Measurements from ENCODE around the gene SEMA6D.
A peak's percentile ranks its signal among the peaks of the same experiment; 100 is the strongest.

Gene SEMA6D

GRCh38 chr15:47727137-47727536 lies 9.8 kb downstream of the SEMA6D start:
- DNase-seq: no peak
- Histone ChIP-seq H2BK5ac (ENCODE audit: low read depth, low read length, poor library complexity, severe bottlenecking) (no peak overlapping the region), H2BK12ac (ENCODE audit: low read length in 2 of 2) (no peak overlapping the region), H3K27me3 (ENCODE audit: control insufficient read depth in 1 of 2, insufficient read depth in 1 of 2, low read length in 2 of 2) (no peaks in the 10 kb centered on the region), H3K4me2 (ENCODE audit: low read length, poor library complexity, severe bottlenecking) (no peak overlapping the region), H3K36me3 (ENCODE audit: control insufficient read depth in 1 of 2, insufficient read depth in 2 of 2, low read depth in 1 of 2, low read length in 2 of 2) (no peaks in the 10 kb centered on the region), H4K91ac (ENCODE audit: low read length) (no peak overlapping the region), H3K27ac (ENCODE audit: low read length, poor library complexity, severe bottlenecking) (no peak overlapping the region), H3K9me3 (ENCODE audit: control insufficient read depth, low read length) (no peaks in the 10 kb centered on the region), H4K8ac (ENCODE audit: low read length) (no peak overlapping the region), H3K4me3 (ENCODE audit: insufficient read depth in 1 of 2, low read depth in 1 of 2, low read length in 2 of 2) (no peak overlapping the region), H2AK5ac (ENCODE audit: low read length, severe bottlenecking) (no peak overlapping the region), H3K18ac (ENCODE audit: low read depth in 1 of 2, low read length in 2 of 2) (peak overlapping the region in 1 of 2 experiments; percentile 33), H3K23ac (ENCODE audit: low read length in 2 of 2) (no peak overlapping the region), H3K9ac (ENCODE audit: low read length) (no peak overlapping the region), H2BK15ac (ENCODE audit: low read depth, poor library complexity, severe bottlenecking) (no peak overlapping the region), H3K14ac (ENCODE audit: low read length in 2 of 2) (no peak overlapping the region), H3K4ac (ENCODE audit: low read depth in 1 of 2, low read length in 2 of 2) (no peak overlapping the region), H3K4me1 (ENCODE audit: control insufficient read depth, insufficient read depth, low read depth, low read length) (no peaks in the 10 kb centered on the region), H2AFZ (ENCODE audit: low read depth, low read length) (no peak overlapping the region), H2BK120ac (ENCODE audit: low read depth, low read length) (no peak overlapping the region), H3K79me1 (replicated peaks; ENCODE audit: low read length, poor library complexity, severe bottlenecking) (no peaks in the 10 kb centered on the region)
- WGBS: 98% methylated on average over 4 of the region's 4 CpGs

GRCh38 chr15:47727676-47728075 lies 10.4 kb downstream of the SEMA6D start:
- Histone ChIP-seq H2AK5ac (ENCODE audit: low read length, severe bottlenecking) (no peak overlapping the region), H3K9me3 (ENCODE audit: control insufficient read depth, low read length) (no peaks in the 10 kb centered on the region), H2AFZ (ENCODE audit: low read depth, low read length) (no peak overlapping the region), H3K23ac (ENCODE audit: low read length in 2 of 2) (no peak overlapping the region), H3K14ac (ENCODE audit: low read length in 2 of 2) (no peak overlapping the region), H2BK120ac (ENCODE audit: low read depth, low read length) (no peak overlapping the region), H3K4me2 (ENCODE audit: low read length, poor library complexity, severe bottlenecking) (no peak overlapping the region), H3K27me3 (ENCODE audit: control insufficient read depth in 1 of 2, insufficient read depth in 1 of 2, low read length in 2 of 2) (no peaks in the 10 kb centered on the region), H3K18ac (ENCODE audit: low read depth in 1 of 2, low read length in 2 of 2) (no peak overlapping the region), H3K4me3 (ENCODE audit: insufficient read depth in 1 of 2, low read depth in 1 of 2, low read length in 2 of 2) (no peak overlapping the region), H4K8ac (ENCODE audit: low read length) (no peak overlapping the region), H3K4ac (ENCODE audit: low read depth in 1 of 2, low read length in 2 of 2) (no peak overlapping the region), H3K36me3 (ENCODE audit: control insufficient read depth in 1 of 2, insufficient read depth in 2 of 2, low read depth in 1 of 2, low read length in 2 of 2) (no peaks in the 10 kb centered on the region), H3K9ac (ENCODE audit: low read length) (no peak overlapping the region), H2BK12ac (ENCODE audit: low read length in 2 of 2) (no peak overlapping the region), H2BK15ac (ENCODE audit: low read depth, poor library complexity, severe bottlenecking) (no peak overlapping the region), H4K91ac (ENCODE audit: low read length) (no peak overlapping the region), H3K27ac (ENCODE audit: low read length, poor library complexity, severe bottlenecking) (no peak overlapping the region), H3K79me1 (replicated peaks; ENCODE audit: low read length, poor library complexity, severe bottlenecking) (no peaks in the 10 kb centered on the region), H3K4me1 (ENCODE audit: control insufficient read depth, insufficient read depth, low read depth, low read length) (no peaks in the 10 kb centered on the region), H2BK5ac (ENCODE audit: low read depth, low read length, poor library complexity, severe bottlenecking) (no peak overlapping the region)
- DNase-seq: no peak
- over 99% methylated on average over 5 of the region's 5 CpGs for WGBS

GRCh38 chr15:47728426-47728825 lies 11.1 kb downstream of the SEMA6D start:
- Histone ChIP-seq H2BK12ac (ENCODE audit: low read length in 2 of 2) (no peak overlapping the region), H3K4me2 (ENCODE audit: low read length, poor library complexity, severe bottlenecking) (no peak overlapping the region), H3K27ac (ENCODE audit: low read length, poor library complexity, severe bottlenecking) (no peak overlapping the region), H3K36me3 (ENCODE audit: control insufficient read depth in 1 of 2, insufficient read depth in 2 of 2, low read depth in 1 of 2, low read length in 2 of 2) (no peaks in the 10 kb centered on the region), H3K9me3 (ENCODE audit: control insufficient read depth, low read length) (no peaks in the 10 kb centered on the region), H3K4ac (ENCODE audit: low read depth in 1 of 2, low read length in 2 of 2) (no peak overlapping the region), H4K8ac (ENCODE audit: low read length) (no peak overlapping the region), H3K79me1 (replicated peaks; ENCODE audit: low read length, poor library complexity, severe bottlenecking) (no peaks in the 10 kb centered on the region), H2BK120ac (ENCODE audit: low read depth, low read length) (no peak overlapping the region), H3K9ac (ENCODE audit: low read length) (no peak overlapping the region), H2AFZ (ENCODE audit: low read depth, low read length) (no peak overlapping the region), H2BK15ac (ENCODE audit: low read depth, poor library complexity, severe bottlenecking) (no peak overlapping the region), H3K23ac (ENCODE audit: low read length in 2 of 2) (no peak overlapping the region), H3K14ac (ENCODE audit: low read length in 2 of 2) (no peak overlapping the region), H2BK5ac (ENCODE audit: low read depth, low read length, poor library complexity, severe bottlenecking) (no peak overlapping the region), H2AK5ac (ENCODE audit: low read length, severe bottlenecking) (no peak overlapping the region), H3K4me1 (ENCODE audit: control insufficient read depth, insufficient read depth, low read depth, low read length) (no peaks in the 10 kb centered on the region), H3K4me3 (ENCODE audit: insufficient read depth in 1 of 2, low read depth in 1 of 2, low read length in 2 of 2) (no peak overlapping the region), H3K18ac (ENCODE audit: low read depth in 1 of 2, low read length in 2 of 2) (no peak overlapping the region), H4K91ac (ENCODE audit: low read length) (no peak overlapping the region), H3K27me3 (ENCODE audit: control insufficient read depth in 1 of 2, insufficient read depth in 1 of 2, low read length in 2 of 2) (no peaks in the 10 kb centered on the region)
- 95% methylated on average over 6 of the region's 6 CpGs for WGBS
- DNase-seq: no peak

GRCh38 chr15:47728886-47729285 lies 11.6 kb downstream of the SEMA6D start:
- Histone ChIP-seq H2AK5ac (ENCODE audit: low read length, severe bottlenecking) (no peak overlapping the region), H3K9me3 (ENCODE audit: control insufficient read depth, low read length) (no peaks in the 10 kb centered on the region), H4K91ac (ENCODE audit: low read length) (no peak overlapping the region), H3K18ac (ENCODE audit: low read depth in 1 of 2, low read length in 2 of 2) (no peak overlapping the region), H2BK120ac (ENCODE audit: low read depth, low read length) (no peak overlapping the region), H3K4me2 (ENCODE audit: low read length, poor library complexity, severe bottlenecking) (no peak overlapping the region), H3K14ac (ENCODE audit: low read length in 2 of 2) (no peak overlapping the region), H4K8ac (ENCODE audit: low read length) (no peak overlapping the region), H3K4ac (ENCODE audit: low read depth in 1 of 2, low read length in 2 of 2) (no peak overlapping the region), H3K4me3 (ENCODE audit: insufficient read depth in 1 of 2, low read depth in 1 of 2, low read length in 2 of 2) (no peak overlapping the region), H3K79me1 (replicated peaks; ENCODE audit: low read length, poor library complexity, severe bottlenecking) (no peaks in the 10 kb centered on the region), H2BK5ac (ENCODE audit: low read depth, low read length, poor library complexity, severe bottlenecking) (no peak overlapping the region), H3K23ac (ENCODE audit: low read length in 2 of 2) (no peak overlapping the region), H2BK12ac (ENCODE audit: low read length in 2 of 2) (no peak overlapping the region), H3K36me3 (ENCODE audit: control insufficient read depth in 1 of 2, insufficient read depth in 2 of 2, low read depth in 1 of 2, low read length in 2 of 2) (no peaks in the 10 kb centered on the region), H3K9ac (ENCODE audit: low read length) (no peak overlapping the region), H3K4me1 (ENCODE audit: control insufficient read depth, insufficient read depth, low read depth, low read length) (no peaks in the 10 kb centered on the region), H2AFZ (ENCODE audit: low read depth, low read length) (no peak overlapping the region), H3K27ac (ENCODE audit: low read length, poor library complexity, severe bottlenecking) (no peak overlapping the region), H2BK15ac (ENCODE audit: low read depth, poor library complexity, severe bottlenecking) (no peak overlapping the region), H3K27me3 (ENCODE audit: control insufficient read depth in 1 of 2, insufficient read depth in 1 of 2, low read length in 2 of 2) (no peaks in the 10 kb centered on the region)
- no peak for DNase-seq
- WGBS: 96% methylated on average over 3 of the region's 6 CpGs

Data from mesenchymal stem cell (in vitro differentiated cells and primary cell).